GM12875 (cell line): ENCODE results near the gene SLAIN1.

ENCODE experiments used
- H3K4me3 ChIP-seq: one replicate; pipeline ENCODE4 v1.5.1; 2011; ENCODE audit warnings: low read depth, low read length, control low read depth
- CTCF ChIP-seq: IDR thresholded peaks from 2 replicates; pipeline ENCODE4 v1.5.1; 2011; ENCODE audit warnings: low read depth, mild to moderate bottlenecking, control low read depth, inconsistent platforms, low read length, moderate library complexity, borderline replicate concordance; ENCODE audit not compliant: insufficient read depth

The SLAIN1 gene

GRCh38 chr13:77776704-77777103, 79.2 kb downstream of the SLAIN1 start:
- TF ChIP-seq CTCF: no peak
- H3K4me3 ChIP-seq: no peak overlapping the region

DNA sequence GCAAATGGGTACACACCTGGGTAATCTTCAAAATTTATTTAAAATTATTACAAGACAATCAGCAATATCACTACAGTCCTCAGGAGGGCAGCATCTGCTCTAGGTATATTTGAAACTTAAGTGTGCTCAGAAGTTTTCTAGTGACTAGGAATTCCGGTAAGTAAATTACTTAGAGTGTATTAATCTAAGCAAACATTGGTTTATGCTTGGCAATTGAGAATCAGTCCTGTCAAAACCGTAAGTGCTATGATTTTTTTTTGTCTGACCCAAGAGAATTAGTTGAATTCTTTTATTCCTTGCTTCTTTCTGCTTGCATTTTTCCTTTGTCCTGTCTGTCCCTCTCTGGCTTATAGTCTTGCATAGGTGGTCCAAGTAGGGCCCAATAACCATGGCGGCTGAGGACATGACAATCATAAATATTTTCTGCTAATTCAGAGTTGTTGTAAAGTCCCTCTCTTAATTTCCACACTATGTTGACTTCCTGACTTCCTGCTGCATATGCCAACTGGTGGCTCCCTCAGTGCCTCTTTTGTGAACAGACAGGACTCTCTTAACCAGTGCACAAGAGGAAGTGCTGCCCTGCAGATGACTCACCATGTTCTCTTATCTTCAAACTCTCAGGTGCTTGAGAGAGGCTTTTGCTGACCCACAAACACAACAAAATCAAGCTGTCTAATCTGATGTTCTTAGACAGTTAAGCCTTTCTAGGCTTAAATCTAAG, 82.2 kb downstream of the SLAIN1 start:
- TF ChIP-seq CTCF: peak; percentile 30; the same call in 1 of the 2 replicates
- no peak overlapping the region for H3K4me3 ChIP-seq

DNA sequence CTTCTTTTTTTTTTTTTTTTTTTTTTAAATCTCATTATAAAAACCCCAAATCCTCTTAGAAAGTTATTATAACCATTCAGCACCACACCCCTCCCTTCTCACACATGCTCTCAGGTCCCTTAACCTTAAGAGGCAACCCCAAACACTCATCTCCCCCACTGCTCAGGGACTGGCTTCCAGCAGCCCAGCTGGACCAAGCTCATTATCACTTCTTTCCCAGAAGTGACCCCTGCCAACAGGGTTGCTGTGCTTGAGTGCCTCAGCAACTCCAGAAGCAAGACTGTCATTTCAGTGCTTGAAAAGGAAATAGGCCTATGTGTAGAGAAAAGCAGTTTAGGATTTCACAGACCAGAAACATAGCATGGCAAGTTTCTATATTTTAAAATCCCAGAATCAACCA, 84.3 kb downstream of the SLAIN1 start:
- TF ChIP-seq CTCF: no peak
- H3K4me3 ChIP-seq: no peak overlapping the region

DNA sequence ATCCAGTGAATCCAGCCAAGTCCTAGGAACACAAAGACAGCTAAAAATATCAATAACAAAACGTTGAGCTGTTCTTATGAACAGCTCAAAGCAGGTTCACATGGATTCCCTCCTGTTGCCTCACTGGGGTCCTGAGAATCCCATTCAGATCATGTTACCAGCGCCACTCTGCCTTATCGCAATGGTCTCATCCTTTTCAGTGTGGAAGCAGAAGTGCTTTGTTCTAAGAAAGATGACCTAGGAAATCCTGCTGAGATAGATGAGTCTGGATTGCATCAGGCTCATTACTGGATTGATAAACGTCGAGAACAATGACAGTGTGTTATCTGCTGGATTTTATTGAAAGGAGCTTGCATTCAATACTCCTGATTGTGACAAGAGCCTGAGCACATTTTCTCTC, 87.0 kb downstream of the SLAIN1 start:
- H3K4me3 ChIP-seq: no peak overlapping the region
- TF ChIP-seq CTCF: no peak

DNA sequence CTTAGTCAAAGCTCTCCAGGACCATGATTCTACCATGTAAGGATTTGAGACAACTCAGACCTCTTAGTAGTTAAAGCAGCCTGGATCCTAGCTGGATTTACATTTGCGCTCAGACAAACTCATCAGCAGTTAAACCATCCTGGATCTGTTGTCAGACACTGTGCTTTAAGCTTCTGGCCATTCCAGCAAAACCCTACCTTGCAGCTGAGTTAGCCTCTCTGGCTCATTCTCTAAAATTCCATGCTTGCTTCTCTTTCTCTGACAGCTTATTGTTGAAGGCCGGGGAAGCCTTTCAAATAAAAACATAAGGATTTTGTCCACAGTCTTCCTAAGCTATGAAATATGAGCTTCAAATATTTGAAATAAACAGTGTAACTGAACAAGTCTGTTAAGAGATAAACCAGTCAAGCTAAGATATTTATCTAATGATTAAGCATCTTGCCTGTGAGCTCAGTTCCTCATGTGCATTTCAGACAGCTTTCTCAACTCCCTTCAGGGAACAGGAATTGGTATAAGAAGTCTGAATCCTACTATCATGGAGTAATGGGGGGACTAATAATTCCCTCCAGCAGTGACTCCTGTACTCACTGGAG, 89.3 kb downstream of the SLAIN1 start:
- TF ChIP-seq CTCF: no peak
- no peak overlapping the region for H3K4me3 ChIP-seq

DNA sequence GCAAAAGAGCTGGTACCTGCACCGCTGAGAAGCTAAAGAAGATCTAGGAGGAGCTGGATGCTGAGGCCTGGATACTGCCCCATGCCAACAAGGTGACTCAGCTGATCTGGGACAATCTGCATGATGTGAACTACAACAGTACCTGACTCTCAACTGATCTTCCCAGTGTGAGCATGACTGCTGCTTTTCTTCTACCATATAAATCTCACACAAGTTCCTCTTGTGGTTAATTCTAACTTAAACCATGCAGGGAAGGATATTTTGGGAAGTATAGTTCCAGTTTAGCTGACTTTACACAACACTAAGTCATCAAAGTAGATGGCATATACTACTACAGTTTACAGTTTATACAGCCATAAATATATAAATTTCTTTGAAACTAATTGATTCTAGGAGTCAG, 91.9 kb downstream of the SLAIN1 start:
- H3K4me3 ChIP-seq: no peak overlapping the region
- no peak for TF ChIP-seq CTCF

- TF ChIP-seq CTCF: no peak
- no peak overlapping the region for H3K4me3 ChIP-seq
Observed at GRCh38 chr13:77800219-77800618, 102.7 kb downstream of the SLAIN1 start.
